ENCODE measurements around the gene DNAJC18.

GRCh38 chr5:139470821-139471300, 31.5 kb upstream of the DNAJC18 start, which contains the start of gene SMIM33:
- TF ChIP-seq CTCF (IDR thresholded peaks at IDR 0.05) = no peak
- no peak for TF ChIP-seq POLR2A (IDR thresholded peaks at IDR 0.05)

Data from vagina (tissue), 2 donors.